Measurements from ENCODE around the gene HOMER2.
A peak's percentile ranks its signal among the peaks of the same experiment; 100 is the strongest.

The HOMER2 gene

GRCh38 chr15:82835391-82835917 is 117.1 kb downstream of the HOMER2 start:
- no peak for DNase-seq (ENCODE audit: low read depth)
- no peak for TF ChIP-seq CTCF (conservative IDR thresholded peaks at IDR 0.05; ENCODE audit: control insufficient read depth, insufficient read depth, low read depth, low read length)
- H3K4me3 ChIP-seq (ENCODE audit: control insufficient read depth, low read depth, low read length): no peak overlapping the region

GRCh38 chr15:82833362-82833682 is 119.2 kb downstream of the HOMER2 start:
- TF ChIP-seq CTCF (conservative IDR thresholded peaks at IDR 0.05; ENCODE audit: control insufficient read depth, insufficient read depth, low read depth, low read length): no peak
- DNase-seq (ENCODE audit: low read depth): no peak
- H3K4me3 ChIP-seq (ENCODE audit: control insufficient read depth, low read depth, low read length): no peak overlapping the region

GRCh38 chr15:82832601-82833361 is 119.7 kb downstream of the HOMER2 start:
- peak; percentile 18 for TF ChIP-seq CTCF (conservative IDR thresholded peaks at IDR 0.05; ENCODE audit: control insufficient read depth, insufficient read depth, low read depth, low read length)
- no peak overlapping the region for H3K4me3 ChIP-seq (ENCODE audit: control insufficient read depth, low read depth, low read length)
- DNase-seq (ENCODE audit: low read depth): peak; percentile 91

GRCh38 chr15:82831894-82832600 is 120.5 kb downstream of the HOMER2 start:
- no peak for DNase-seq (ENCODE audit: low read depth)
- H3K4me3 ChIP-seq (ENCODE audit: control insufficient read depth, low read depth, low read length): no peak overlapping the region
- TF ChIP-seq CTCF (conservative IDR thresholded peaks at IDR 0.05; ENCODE audit: control insufficient read depth, insufficient read depth, low read depth, low read length): no peak

GRCh38 chr15:82830427-82831173 is 121.9 kb downstream of the HOMER2 start:
- no peak overlapping the region for H3K4me3 ChIP-seq (ENCODE audit: control insufficient read depth, low read depth, low read length)
- TF ChIP-seq CTCF (conservative IDR thresholded peaks at IDR 0.05; ENCODE audit: control insufficient read depth, insufficient read depth, low read depth, low read length): no peak
- DNase-seq (ENCODE audit: low read depth): no peak

- no peak overlapping the region for H3K4me3 ChIP-seq (ENCODE audit: control insufficient read depth, low read depth, low read length)
- TF ChIP-seq CTCF (conservative IDR thresholded peaks at IDR 0.05; ENCODE audit: control insufficient read depth, insufficient read depth, low read depth, low read length): no peak
- DNase-seq (ENCODE audit: low read depth): no peak
These were observed 123.3 kb downstream of the HOMER2 start for GRCh38 chr15:82829234-82829633.

All from fibroblast of mammary gland (primary cell).